HG03558 (cell line): ENCODE measurements around the gene TGFA.

ENCODE experiments used
- ATAC-seq: cut with Tn5 transposase; IDR thresholded peaks from one replicate; pipeline ENCODE4 v1.9.1; 2021; ENCODE audit warnings: moderate number of reproducible peaks; ENCODE audit not compliant: unreplicated experiment; ENCODE audit errors: extremely low read depth

Gene TGFA

DNA sequence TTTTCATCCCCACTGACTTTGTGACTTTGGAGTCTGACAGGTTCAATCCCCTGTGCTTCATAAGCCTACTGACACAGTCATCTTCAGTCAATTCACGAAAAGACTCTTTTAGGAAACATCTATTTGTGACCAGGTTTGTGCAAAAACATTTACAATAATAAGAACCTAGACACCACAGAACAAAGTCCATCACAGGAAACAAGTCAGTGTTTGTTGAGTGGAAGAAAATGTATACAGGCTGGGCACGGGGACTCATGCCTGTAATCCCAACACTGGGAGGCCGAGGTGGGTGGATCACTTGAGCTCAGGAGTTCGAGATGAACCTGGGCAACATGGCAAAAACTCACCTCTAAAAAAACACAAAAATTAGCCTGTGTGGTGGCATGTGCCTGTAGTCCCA lies 49.7 kb downstream of the TGFA start:
- ATAC-seq = no peak

DNA sequence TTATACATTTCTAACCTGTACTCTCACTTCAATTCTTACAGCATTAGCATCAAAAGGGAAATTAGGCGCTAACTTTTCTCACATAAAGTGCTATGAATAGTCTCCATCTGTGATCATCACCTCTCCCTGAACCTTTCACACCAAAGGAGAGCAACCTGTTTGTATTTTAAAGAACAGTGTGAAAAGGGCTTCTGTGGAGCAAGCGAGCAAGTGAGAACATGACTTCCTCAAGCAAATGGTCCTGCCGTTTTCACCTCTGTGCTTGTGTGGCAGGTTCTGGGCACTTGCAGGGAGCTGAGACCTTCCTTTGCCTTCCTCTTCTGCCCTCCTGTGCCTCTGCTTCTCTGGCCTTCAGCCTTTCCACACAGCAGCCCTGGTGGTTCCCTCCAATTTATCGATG lies 51.9 kb downstream of the TGFA start:
- no peak for ATAC-seq

DNA sequence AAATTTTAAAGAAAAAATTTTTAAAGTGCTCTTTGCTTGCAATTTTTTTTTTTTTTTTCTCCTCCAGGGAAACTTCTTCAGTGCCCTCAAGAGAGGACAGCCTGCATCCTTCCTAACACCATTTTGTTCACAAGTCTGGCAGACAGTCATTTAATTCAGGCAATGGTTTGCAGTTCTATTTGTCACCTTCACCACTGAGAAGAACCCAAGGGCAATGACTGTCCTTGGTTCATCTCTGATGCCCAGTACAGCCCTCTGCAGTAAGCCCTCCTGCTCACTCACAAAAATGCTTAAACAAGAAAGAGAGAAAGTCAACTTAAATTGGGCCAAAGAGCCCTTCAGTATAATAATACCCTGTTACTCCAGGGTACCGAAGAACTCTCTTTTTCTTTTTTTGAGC lies 52.4 kb downstream of the TGFA start:
- no peak for ATAC-seq

DNA sequence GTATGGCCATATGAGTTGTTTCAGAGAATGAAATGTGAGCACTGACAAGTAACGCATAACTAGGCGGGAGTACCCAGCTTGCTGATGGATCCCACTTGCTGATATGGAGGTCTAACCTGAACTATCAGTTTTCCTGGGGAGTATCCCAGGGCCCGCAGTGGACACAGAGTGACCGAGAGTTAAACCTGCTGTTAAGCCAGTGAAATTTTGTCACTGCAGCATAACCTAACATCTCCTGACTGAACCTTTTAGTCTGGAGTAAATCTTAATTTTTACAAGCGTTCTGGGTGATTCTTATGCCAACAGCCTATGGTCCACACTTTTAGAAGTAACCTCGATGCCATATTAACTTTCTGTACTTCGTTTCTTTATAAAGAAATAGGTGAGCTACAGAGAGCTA lies 54.4 kb downstream of the TGFA start:
- ATAC-seq = no peak

DNA sequence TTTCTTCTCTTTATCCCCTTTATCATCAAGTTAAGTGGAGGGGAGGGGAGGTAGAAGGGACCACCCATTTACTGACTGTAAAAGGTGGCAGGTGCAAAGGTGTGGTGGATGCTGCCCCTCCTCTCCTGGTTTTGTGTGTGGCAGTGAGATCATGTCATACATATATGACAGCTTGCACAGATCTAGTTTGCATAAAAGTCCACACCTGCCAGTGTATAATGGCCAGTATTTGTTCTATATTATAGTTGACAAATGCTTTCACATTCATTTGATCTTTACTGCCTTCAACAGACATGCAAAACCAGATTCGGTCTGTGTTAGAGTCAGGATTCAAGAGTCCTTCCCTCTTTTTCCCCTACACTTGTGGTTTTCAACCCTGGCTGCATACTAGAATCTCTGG lies 55.1 kb downstream of the TGFA start:
- no peak for ATAC-seq

DNA sequence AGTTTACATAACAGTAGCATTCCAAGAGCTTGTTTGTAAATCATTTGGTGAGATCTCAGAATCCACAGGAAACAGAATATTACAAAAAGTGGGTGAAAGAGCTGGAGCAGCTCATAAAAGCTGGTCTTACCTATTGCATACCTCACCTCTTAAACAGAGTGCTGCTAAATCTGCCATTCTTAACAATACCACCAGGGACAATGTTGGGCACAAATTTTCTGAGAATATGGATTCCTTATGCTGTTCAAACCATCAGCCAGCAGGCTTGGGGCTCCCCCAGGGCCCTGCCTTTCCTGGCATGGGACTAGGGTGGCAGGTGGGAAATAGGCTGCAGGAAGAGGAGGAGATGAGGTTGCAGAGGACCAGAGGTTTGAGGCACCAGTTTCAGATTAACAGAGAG lies 55.6 kb downstream of the TGFA start:
- ATAC-seq = no peak

DNA sequence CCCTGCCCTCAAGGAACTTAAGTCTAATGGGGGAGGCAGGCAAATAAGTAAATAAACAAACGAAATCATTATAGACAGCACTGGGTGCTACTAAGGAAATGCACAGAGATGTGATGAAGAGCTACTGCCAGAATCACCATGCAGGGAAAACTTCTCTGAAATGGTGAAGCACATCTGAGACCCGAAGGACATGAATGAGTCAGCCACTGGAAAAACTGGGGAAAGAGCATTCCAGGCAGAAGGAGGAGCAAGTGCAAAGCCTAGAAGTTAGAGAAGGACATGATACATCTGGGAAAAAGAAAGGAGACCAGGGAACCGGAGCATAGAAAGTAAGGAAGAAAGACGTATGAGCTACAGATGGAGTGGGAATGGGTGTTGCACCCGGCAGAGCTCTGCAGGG lies 56.8 kb downstream of the TGFA start:
- ATAC-seq = no peak

DNA sequence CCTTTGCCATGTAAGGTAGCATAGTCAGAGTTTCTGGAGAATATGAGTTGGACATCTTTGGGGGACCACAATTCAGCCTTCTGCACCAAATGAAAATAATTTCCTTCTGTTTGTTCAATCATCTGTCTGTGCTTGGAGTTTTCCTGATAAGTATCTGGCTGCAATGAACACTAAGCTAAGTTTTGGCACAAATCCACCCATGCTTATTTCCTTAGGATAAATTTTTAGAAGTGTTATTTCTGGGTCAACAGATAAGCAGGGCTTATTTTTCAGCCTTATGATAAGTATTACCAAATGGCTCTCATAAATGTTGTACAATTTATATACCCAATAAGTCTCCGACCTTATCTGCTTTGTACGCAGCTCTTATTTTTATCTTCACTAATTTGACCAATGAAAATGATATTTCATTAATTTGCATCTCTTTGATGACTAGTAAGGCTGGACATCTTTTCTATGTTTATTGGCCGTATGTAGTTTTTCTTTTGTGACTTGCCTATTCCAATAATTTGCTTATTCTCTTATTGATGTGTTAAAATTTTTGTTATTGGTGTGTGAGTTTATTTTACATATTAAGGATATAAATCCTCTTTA lies 59.2 kb downstream of the TGFA start:
- ATAC-seq = no peak

DNA sequence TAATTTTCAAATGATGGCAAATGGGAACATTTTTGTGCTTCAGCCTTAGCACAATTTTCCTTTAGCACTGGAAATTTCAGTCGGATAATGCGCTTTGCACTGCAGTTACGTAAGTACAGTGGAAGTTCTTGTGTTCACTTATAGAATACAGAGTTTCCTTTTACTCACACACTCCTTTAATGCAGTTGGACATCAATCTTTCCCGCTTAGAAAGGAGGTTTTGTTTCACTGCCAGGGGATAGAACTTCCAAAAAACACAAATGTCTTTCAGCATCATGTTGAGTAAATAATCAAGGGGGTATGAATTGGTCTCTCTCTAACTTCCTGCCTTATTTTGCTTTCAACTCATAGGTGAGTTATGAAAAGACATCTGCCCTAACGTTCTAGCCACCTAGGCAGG lies 63.2 kb downstream of the TGFA start:
- no peak for ATAC-seq

DNA sequence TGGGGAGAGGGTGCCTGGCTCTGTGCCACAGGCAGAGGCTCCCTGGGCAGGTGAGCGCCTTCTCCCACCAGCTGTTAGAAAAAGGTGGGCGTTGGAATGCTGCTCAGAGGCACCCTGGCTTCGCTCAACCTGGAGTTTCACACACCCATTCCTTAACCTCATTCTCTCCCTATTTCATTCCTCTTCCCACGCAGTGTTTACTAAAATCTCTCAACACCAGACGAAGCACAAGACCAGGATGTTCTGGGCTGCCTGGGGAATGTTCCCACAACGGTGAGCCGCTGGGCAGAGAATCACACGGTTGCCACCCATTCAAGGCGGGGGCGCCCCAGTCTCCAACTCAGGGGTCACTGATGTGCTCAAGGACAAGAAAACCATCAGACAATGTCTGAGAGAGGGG lies 64.5 kb downstream of the TGFA start:
- no peak for ATAC-seq

DNA sequence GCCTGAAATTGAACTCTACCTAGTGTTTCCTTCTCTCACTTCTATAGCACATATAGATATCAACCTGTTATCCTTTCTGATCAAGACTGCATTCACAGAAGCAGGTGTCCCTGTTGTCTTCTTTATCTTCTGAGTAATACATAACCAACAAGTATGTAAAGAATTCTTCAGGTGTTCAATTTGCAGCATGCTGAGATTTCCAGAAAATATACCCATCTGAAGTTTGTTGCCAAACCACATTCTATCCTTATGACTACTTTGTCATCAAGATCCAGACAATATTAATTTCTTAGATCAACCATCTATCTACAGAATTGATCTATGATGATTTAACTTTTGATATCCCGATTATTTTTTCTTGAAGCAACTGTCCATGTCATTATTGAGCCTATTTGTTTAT lies 69.5 kb downstream of the TGFA start:
- ATAC-seq = no peak

DNA sequence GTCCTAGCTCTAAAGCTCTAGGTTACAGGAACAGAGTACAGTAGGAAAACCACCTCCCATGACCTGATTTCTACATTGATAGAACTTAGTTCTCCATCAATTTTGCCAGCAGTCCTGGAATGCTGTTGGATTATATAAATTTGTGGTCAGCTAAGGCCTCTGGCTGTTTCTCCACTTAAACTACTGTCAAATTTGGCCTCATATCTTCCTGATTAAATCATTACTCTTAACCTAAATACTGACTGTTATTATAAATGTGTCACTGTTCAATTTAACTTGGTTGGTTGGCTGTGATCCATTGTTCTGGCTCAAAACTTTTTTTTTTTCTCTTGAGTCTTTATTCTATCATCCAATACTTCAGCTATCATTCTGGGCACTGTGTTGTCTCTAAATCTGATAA lies 71.2 kb downstream of the TGFA start:
- ATAC-seq = no peak

DNA sequence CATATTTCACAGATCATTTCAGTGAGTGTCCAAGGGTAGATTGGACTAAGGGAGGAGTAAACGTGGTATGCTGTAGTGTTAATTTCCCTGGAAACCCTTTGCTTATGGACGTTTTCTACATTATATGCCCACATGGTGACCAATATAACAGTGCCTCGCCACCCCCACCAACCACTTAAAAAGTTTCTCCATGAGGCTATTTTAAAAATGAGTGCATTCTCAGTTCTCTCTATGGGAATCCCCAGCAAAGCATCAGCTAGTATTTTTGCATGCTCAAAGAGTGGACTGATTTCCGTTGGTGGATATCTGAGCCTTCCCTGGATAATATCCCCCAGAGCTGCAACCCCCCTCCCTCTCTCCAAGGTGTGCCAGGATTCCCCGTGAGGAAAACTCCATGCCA lies 73.2 kb downstream of the TGFA start:
- ATAC-seq = no peak

DNA sequence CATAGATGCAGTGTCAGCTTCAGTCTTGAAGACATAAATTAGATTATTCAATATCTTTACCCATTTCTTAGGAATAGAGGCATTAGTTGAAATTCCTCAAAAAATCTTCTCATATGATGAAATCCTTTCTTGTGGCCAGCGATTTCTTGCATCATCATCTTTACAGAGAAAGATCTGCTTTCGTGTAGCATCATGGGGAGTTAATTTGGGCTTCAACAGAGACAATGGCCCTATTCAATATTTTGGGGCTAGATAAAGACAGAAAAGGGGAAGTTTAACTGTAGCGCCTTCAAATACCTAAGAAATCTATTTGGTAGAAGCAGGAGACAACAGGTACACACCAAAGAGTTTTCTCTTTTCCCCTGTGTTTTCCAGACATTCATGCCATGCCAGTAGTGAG lies 73.8 kb downstream of the TGFA start:
- ATAC-seq = no peak

DNA sequence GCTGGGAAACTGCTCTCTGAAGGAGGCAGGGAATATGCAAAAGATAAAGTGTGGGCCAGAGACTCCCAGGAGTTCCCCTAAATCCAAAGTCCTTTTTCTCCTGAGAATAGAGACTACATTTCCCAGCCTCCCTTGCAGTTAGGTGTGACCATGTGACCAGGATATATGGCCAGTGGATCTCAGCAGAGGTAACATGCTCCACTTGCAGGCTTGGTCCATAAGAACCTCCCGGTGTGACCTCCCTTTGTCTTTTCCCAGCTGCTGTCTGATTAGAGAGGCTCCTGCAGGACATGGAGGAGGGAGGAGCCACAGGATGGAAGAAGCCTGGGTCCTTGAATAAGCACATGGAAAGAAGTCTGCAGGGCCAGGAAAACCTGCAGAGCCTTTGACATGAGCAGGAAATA lies 76.2 kb downstream of the TGFA start:
- no peak for ATAC-seq

DNA sequence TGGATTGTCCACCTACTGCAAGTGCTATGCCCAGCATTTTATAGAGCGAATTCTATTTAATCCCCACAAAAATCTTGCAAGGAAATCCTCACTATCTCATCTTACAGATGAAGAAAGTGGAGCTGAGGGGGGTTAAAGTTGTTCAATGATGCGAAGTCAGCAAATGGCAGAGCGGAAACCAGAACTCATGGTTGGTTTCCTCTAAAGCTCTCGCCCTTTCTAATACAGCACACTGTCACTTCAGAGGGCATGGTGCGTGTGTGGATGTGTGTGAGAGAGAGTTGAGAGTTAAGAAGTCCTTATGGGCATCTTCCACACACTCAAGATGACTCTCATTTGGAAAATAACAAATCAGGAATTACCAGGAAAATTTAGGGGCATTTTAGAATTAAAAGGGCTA lies 78.4 kb downstream of the TGFA start:
- ATAC-seq = no peak

DNA sequence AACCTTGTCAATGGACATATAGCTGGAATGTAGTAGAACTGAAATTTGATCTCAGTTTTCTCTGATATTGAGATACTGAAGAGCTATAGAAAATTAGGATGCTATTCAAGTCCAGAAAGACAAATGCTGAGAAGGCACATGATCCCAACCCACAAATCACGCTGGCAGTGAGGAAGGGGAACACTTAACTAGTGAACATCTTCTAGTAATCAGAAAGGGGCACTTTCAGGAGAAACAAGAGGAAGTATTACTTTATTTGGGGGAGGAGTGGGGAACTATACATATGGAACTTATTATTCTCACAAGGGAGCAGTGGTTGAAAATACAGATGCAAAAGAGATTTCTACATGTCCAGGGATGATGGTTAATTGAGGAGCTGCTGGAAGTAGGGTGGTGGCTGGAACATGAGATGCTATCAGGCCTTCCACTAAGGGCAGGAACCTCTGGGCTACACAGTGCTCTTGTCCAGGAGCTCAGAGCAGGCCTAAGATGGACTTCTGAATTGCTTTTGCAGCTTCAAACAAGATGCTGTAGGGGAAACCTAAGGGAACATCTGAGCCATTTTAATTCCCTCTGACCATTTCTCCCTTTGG lies 79.3 kb downstream of the TGFA start:
- ATAC-seq = no peak

DNA sequence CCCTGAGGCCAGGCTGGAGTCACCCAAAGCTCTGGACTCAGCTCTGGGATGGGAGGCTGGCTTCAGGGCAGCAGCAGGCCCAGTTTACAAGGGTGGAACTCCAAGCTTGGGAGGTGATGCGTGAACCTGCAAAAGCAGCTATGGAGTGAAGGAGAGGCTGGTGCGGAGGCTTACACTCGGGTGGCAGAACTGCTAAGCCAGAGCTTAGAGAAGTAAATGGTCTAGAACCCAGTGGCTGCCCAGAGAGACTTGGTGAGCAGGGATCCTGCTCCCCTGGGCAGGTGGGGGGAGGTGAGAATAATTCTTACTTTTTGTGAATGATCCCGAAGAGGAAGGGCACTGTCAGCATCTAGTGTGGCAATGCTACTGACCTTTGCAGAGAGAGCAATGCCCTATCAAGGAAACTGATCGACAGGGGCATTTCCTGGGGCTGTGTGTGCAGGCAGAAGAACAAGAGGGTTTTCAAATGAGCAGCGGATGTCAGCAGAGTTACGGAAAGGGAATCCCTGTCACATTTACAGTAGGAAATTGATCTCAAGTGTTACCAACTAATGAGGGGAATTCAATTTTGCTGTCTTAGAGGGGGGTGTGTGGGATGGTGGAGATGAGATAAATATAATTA lies 80.4 kb downstream of the TGFA start:
- no peak for ATAC-seq

DNA sequence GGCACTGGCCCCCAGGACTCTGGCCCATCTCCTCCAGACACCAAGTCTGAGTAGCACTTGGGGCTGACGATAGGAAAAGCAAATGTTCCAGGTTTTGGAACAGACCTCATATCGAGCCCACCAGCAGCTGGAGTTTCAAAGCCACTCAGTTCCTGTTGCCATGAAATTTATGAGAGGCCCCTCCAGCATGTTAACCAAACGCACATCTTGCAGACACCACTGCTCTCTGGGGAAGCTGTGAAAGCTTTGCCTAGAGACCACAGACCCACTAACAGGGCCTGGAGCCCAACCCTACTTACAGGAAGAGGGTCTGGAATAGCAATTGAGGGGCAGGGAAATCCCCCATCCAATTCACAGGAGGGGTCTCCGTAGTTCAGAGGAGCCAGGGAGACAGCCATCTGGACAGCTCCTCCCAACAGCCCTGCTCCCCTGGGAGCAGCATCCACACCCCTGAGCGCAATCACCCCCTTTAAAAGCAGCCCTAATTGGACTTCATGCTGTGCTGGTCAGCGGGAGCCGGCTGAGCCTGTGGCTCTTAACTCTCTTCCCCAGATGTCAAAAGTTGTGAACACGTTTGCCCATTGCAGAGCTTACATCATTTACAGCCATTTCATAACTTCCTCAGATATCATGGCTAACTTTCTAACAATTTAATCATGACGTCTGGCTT lies 81.3 kb downstream of the TGFA start:
- ATAC-seq = no peak

DNA sequence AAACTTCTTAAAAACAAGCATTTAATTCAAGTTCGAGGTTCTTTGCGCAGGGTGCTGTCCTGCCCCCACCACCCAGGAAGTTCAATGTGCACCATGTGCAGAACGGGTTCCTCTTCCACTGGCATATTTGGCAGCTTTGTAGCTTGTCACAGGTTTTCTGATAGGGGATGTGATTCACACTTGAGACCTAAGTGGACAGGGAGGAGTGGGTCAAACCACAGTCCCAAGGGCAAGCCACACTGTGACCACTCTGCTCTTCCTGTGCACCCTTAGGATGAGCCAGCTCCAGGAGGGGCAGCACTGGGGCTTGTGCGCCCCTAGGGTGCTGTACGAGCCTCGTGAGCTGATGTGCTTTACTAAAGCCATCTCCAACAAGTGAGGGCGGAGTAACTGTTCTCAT lies 82.5 kb downstream of the TGFA start:
- ATAC-seq = no peak

DNA sequence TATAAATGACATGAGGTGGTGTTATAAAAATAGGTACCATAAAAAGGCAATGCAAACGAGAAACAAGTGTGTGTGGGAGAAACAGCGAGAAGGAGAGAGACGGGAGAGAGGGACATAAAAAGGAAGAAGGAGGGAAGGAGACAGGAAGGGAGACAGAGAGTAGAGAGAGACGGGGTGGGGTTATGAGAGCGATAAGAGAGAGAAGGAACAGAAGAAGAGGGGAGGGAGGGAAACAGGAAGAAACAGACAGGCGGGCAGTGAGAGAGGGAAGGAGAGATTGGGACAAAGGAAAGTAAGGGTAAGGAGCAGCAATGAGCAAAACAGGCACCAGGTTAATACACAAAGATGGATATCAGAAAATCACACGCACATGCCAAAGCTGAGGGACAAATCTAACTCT lies 83.7 kb downstream of the TGFA start:
- ATAC-seq = no peak

DNA sequence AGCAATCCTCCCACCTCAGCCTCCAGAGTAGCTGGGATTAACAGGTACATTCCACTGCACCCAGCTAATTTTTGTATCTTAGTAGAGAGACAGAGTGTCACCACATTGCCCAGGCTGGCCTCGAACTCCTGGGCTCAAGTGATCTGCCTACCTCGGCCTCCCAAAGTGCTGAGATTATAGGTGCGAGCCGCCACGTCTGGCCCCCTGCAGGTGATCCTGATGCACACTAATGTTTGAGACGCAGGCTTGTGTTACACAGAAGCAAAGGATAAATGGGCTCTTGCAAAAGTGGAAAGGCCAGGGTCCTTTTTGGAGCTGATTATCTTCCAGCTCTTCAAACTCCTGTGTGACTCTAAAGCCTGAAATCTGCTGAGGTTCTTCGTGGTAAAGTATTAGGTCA lies 84.2 kb downstream of the TGFA start:
- ATAC-seq = no peak
